COR-L47 (cell line): ENCODE data around the gene TENM4.
"Not testable (repeated sequence)": the region's sequence is repeated elsewhere in the genome, so short reads cannot be mapped to it uniquely, and the experiment has no call there.

Experiments used
- DNase-seq: peaks from one replicate; lab custom pipeline; 2025; lab: John Stamatoyannopoulos, UW

The TENM4 gene

GRCh38 chr11:79208126-79208525 is 232.7 kb downstream of the TENM4 start:
- no peak for DNase-seq

- no peak for DNase-seq
These were observed 233.9 kb downstream of the TENM4 start for GRCh38 chr11:79206951-79207350.

GRCh38 chr11:79205786-79206185 is 235.0 kb downstream of the TENM4 start:
- DNase-seq = no peak

GRCh38 chr11:79201677-79202347 is 239.0 kb downstream of the TENM4 start:
- no peak for DNase-seq

- DNase-seq = no peak
These were observed 240.3 kb downstream of the TENM4 start for GRCh38 chr11:79200398-79201070.

GRCh38 chr11:79199729-79200354 is 241.0 kb downstream of the TENM4 start:
- DNase-seq = no peak

- no peak for DNase-seq
These were observed 242.0 kb downstream of the TENM4 start for GRCh38 chr11:79198898-79199250.

- no peak for DNase-seq
These were observed 242.5 kb downstream of the TENM4 start for GRCh38 chr11:79198203-79198897.

GRCh38 chr11:79196950-79197349 is 243.9 kb downstream of the TENM4 start:
- no peak for DNase-seq

- no peak for DNase-seq
These were observed 245.6 kb downstream of the TENM4 start for GRCh38 chr11:79195209-79195608.

GRCh38 chr11:79193663-79194310 is 247.0 kb downstream of the TENM4 start:
- no peak for DNase-seq

- no peak for DNase-seq
These were observed 248.0 kb downstream of the TENM4 start for GRCh38 chr11:79192836-79193235.

GRCh38 chr11:79191716-79192115 is 249.1 kb downstream of the TENM4 start:
- DNase-seq = not testable (repeated sequence)

- not testable (repeated sequence) for DNase-seq
These were observed 250.3 kb downstream of the TENM4 start for GRCh38 chr11:79190553-79190952.

- DNase-seq = no peak
These were observed 251.2 kb downstream of the TENM4 start for GRCh38 chr11:79189601-79190000.

- DNase-seq = no peak
These were observed 251.8 kb downstream of the TENM4 start for GRCh38 chr11:79189055-79189454.

GRCh38 chr11:79186669-79187068 is 254.2 kb downstream of the TENM4 start:
- DNase-seq = no peak

GRCh38 chr11:79185351-79185750 is 255.5 kb downstream of the TENM4 start:
- no peak for DNase-seq

- no peak for DNase-seq
These were observed 256.5 kb downstream of the TENM4 start for GRCh38 chr11:79184285-79184684.

- DNase-seq = no peak
These were observed 258.0 kb downstream of the TENM4 start for GRCh38 chr11:79182794-79183193.

GRCh38 chr11:79179087-79179486 is 261.7 kb downstream of the TENM4 start:
- no peak for DNase-seq
